ENCODE results near the gene CHCHD5. TPM values are rescaled to one million over a fixed set of nuclear protein-coding genes. Genes with fewer than 3 reads are reported as not detected.

Gene CHCHD5
- total RNA-seq, 1 donor from 2014 or later: 23.9 TPM

GRCh38 chr2:112621790-112622527 lies 37.5 kb downstream of the CHCHD5 start:
- no peak for ATAC-seq
- no peaks in the 10 kb centered on the region for H3K9me3 ChIP-seq
- no peak overlapping the region for H3K27ac ChIP-seq
- peaks cover 18% of the 10 kb centered on the region for H3K4me1 ChIP-seq
- no peaks in the 10 kb centered on the region for H3K27me3 ChIP-seq
- H3K4me3 ChIP-seq: no peak overlapping the region
- DNase-seq: no peak
- no peaks in the 10 kb centered on the region for H3K36me3 ChIP-seq
- intact Hi-C loops (cut with DNase I): no loop called here
- TF ChIP-seq CTCF (IDR thresholded peaks at IDR 0.05): no peak

- intact Hi-C loops (cut with DNase I): no loop called here
- Histone ChIP-seq H3K4me1 (peaks cover 23% of the 10 kb centered on the region), H3K36me3 (no peaks in the 10 kb centered on the region), H3K9me3 (no peaks in the 10 kb centered on the region), H3K4me3 (no peak overlapping the region), H3K27me3 (no peaks in the 10 kb centered on the region), H3K27ac (no peak overlapping the region)
- ATAC-seq: no peak
- no peak for TF ChIP-seq CTCF (IDR thresholded peaks at IDR 0.05)
- DNase-seq: no peak
Measured at GRCh38 chr2:112622528-112622849, 38.1 kb downstream of the CHCHD5 start.

- intact Hi-C loops (cut with DNase I): no loop called here
- Histone ChIP-seq H3K4me1 (peaks cover 30% of the 10 kb centered on the region), H3K36me3 (no peaks in the 10 kb centered on the region), H3K27me3 (no peaks in the 10 kb centered on the region), H3K9me3 (no peaks in the 10 kb centered on the region), H3K4me3 (no peak overlapping the region), H3K27ac (peak overlapping the region; percentile 19)
- DNase-seq (peak; percentile 62), ATAC-seq (peak; percentile 42)
- TF ChIP-seq CTCF (IDR thresholded peaks at IDR 0.05): no peak
Measured at GRCh38 chr2:112623913-112624777, 39.7 kb downstream of the CHCHD5 start.

GRCh38 chr2:112625474-112626114 lies 41.2 kb downstream of the CHCHD5 start:
- intact Hi-C loops (cut with DNase I): no loop called here

More at GRCh38 chr2:112625474-112626114, 41.2 kb downstream of the CHCHD5 start:
- TF ChIP-seq CTCF (IDR thresholded peaks at IDR 0.05): no peak
- Histone ChIP-seq H3K4me1 (peaks cover 30% of the 10 kb centered on the region), H3K36me3 (no peaks in the 10 kb centered on the region), H3K9me3 (no peaks in the 10 kb centered on the region), H3K4me3 (no peak overlapping the region), H3K27ac (no peak overlapping the region), H3K27me3 (no peaks in the 10 kb centered on the region)
- ATAC-seq: no peak
- peak; percentile 27 for DNase-seq

Measured in upper lobe of right lung (tissue), 1 donor.